Transverse colon (tissue), 4 donors: Measurements from ENCODE around the gene SLC26A9. TPM values are rescaled to one million over a fixed set of nuclear protein-coding genes. Genes with fewer than 3 reads are reported as not detected.
"Not testable (repeated sequence)": the region's sequence is repeated elsewhere in the genome, so short reads cannot be mapped to it uniquely, and the experiment has no call there.

Experiments used
- DNase-seq: peaks from one replicate; pipeline ENCODE4 v3.0.0-alpha.2; 2019
- H3K27ac ChIP-seq, 4 donors: fragments of 200-600 bp; sonication (generic); 2 replicates each; pipeline ENCODE4 v1.5.1; 2016 to 2018; ENCODE audit warnings: inconsistent platforms in 4 of 4
- H3K27me3 ChIP-seq: fragments of 200-600 bp; sonication (generic); 2 replicates; pipeline ENCODE4 v1.5.1; 2017; ENCODE audit warnings: inconsistent platforms
- H3K36me3 ChIP-seq, 4 donors: fragments of 200-600 bp; sonication (generic); 2 replicates each; pipeline ENCODE4 v1.5.1; 2017 to 2019; ENCODE audit warnings: inconsistent platforms in 4 of 4
- H3K4me1 ChIP-seq, 4 donors: fragments of 200-600 bp; sonication (generic); 2 replicates each; pipeline ENCODE4 v1.5.1; 2017 to 2020; ENCODE audit warnings: inconsistent platforms in 4 of 4
- H3K4me3 ChIP-seq, 4 donors: fragments of 200-600 bp; sonication (generic); 1 replicate in 1 of 4; 2 replicates in 3 of 4; pipeline versions ENCODE4 v1.5.1 to v1.6.1; 2017 to 2019; ENCODE audit warnings: inconsistent platforms in 4 of 4
- H3K9me3 ChIP-seq, 2 donors: fragments of 200-600 bp; sonication (generic); 2 replicates each; pipeline ENCODE4 v1.5.1; 2017 to 2019; ENCODE audit warnings: inconsistent platforms in 2 of 2
- CTCF ChIP-seq, 5 experiments: fragments of 200-600 bp in 3 of 5; fragments of 450-650 bp in 2 of 5; sonication (generic) in 3 of 5; IDR thresholded peaks; 1 replicate in 2 of 5; 2 replicates in 3 of 5; pipeline ENCODE4 v1.5.1; 2016 to 2017; ENCODE audit warnings: antibody characterized with exemption in 5 of 5, inconsistent platforms in 3 of 5, mild to moderate bottlenecking in 2 of 5, moderate library complexity in 1 of 5
- EP300 ChIP-seq: sonication (generic); formaldehyde crosslinking; IDR thresholded peaks from one replicate; pipeline ENCODE4 v1.6.1; 2017; ENCODE audit warnings: antibody characterized with exemption, low read depth
- POLR2A ChIP-seq: fragments of 450-650 bp; IDR thresholded peaks from one replicate; pipeline ENCODE4 v1.6.1; 2016; ENCODE audit warnings: antibody characterized with exemption, mild to moderate bottlenecking, moderate library complexity
- POLR2AphosphoS5 ChIP-seq, 3 donors: sonication (generic); formaldehyde crosslinking; IDR thresholded peaks; one replicate each; pipeline ENCODE4 v1.6.1; 2016; ENCODE audit warnings: antibody characterized with exemption in 3 of 3
- whole genome bisulfite sequencing, 2 donors: methylation state at CpG; one replicate each; pipeline ENCODE4 v1.1.5; 2018; ENCODE audit warnings: low coverage in 1 of 2; 5-methylcytosine and 5-hydroxymethylcytosine counted together
- in situ Hi-C, 4 donors: fragments of 200-750 bp; cut with MboI; loops; one replicate each; pipeline versions ENCODE4 v1.15.0 to v1.15.1; 2017; ENCODE audit warnings: low sequenced_read_pairs in 3 of 4, low pct_ligation_motif_present in 1 of 4, low pct_unique_long_range_greater_than_20kb in 1 of 4
- intact Hi-C: fragments of 100-400 bp; cut with DNase I; formaldehyde crosslinking; loops from one replicate; pipeline ENCODE4 v1.15.1; 2023; ENCODE audit warnings: low total_unique reads
- total RNA-seq, 4 donors: library from RNA; depleted of rRNA; stranded (reverse); fragments of >200 nt; gene quantifications; one replicate each; pipeline ENCODE4 v1.1.0, GENCODE V29; 2016

SLC26A9 gene
- total RNA-seq, 4 donors from 2014 or later = not detected

GRCh38 chr1:205883792-205884191 lies 59.5 kb downstream of the SLC26A9 start:
- Histone ChIP-seq H3K36me3 (no peaks in the 10 kb centered on the region), H3K27me3 (no peaks in the 10 kb centered on the region), H3K4me3 (no peak overlapping the region), H3K9me3 (no peaks in the 10 kb centered on the region), H3K4me1 (no peaks in the 10 kb centered on the region), H3K27ac (no peak overlapping the region)
- in situ Hi-C loops (no loop called here), intact Hi-C loops (no loop called here)
- DNase-seq = no peak
- no peak for TF ChIP-seq CTCF (IDR thresholded peaks at IDR 0.05)
- TF ChIP-seq EP300 = no peak
- TF ChIP-seq POLR2AphosphoS5 (IDR thresholded peaks at IDR 0.05) = no peak
- TF ChIP-seq POLR2A = no peak

GRCh38 chr1:205880923-205881322 lies 62.3 kb downstream of the SLC26A9 start:
- no peaks in the 10 kb centered on the region for H3K4me1 ChIP-seq
- peaks cover 6% of the 10 kb centered on the region for H3K27me3 ChIP-seq
- no peak for TF ChIP-seq POLR2AphosphoS5 (IDR thresholded peaks at IDR 0.05)
- no peak for TF ChIP-seq EP300
- no peak for TF ChIP-seq POLR2A
- TF ChIP-seq CTCF (IDR thresholded peaks at IDR 0.05) = no peak
- in situ Hi-C loops = no loop called here
- no peak for DNase-seq
- no peaks in the 10 kb centered on the region for H3K36me3 ChIP-seq
- no peak overlapping the region for H3K4me3 ChIP-seq
- H3K9me3 ChIP-seq = no peaks in the 10 kb centered on the region
- intact Hi-C loops = no loop called here
- H3K27ac ChIP-seq = no peak overlapping the region

- TF ChIP-seq EP300 = no peak
- no peak for TF ChIP-seq POLR2AphosphoS5 (IDR thresholded peaks at IDR 0.05)
- TF ChIP-seq CTCF (IDR thresholded peaks at IDR 0.05) = no peak
- no peak for TF ChIP-seq POLR2A
- Histone ChIP-seq H3K36me3 (no peaks in the 10 kb centered on the region), H3K9me3 (no peaks in the 10 kb centered on the region), H3K4me1 (no peaks in the 10 kb centered on the region), H3K27ac (no peak overlapping the region), H3K27me3 (peaks cover 6% of the 10 kb centered on the region), H3K4me3 (no peak overlapping the region)
- intact Hi-C loops (no loop called here), in situ Hi-C loops (no loop called here)
- 94 to 100% methylated on average over 1 of the region's 1 CpG for WGBS, 2 donors
- DNase-seq = no peak
Measured at GRCh38 chr1:205879974-205880373, 63.3 kb downstream of the SLC26A9 start.

- no peak for DNase-seq
- in situ Hi-C loops = no loop called here
Measured at GRCh38 chr1:205878026-205878425, 65.2 kb downstream of the SLC26A9 start.

GRCh38 chr1:205873148-205873547 lies 70.1 kb downstream of the SLC26A9 start:
- DNase-seq, H3K4me1 ChIP-seq, H3K36me3 ChIP-seq, in situ Hi-C loops, intact Hi-C loops, H3K9me3 ChIP-seq, H3K4me3 ChIP-seq, H3K27ac ChIP-seq, H3K27me3 ChIP-seq: not testable (repeated sequence)

More at GRCh38 chr1:205878026-205878425, 65.2 kb downstream of the SLC26A9 start:
- H3K4me1 ChIP-seq = no peaks in the 10 kb centered on the region
- H3K4me3 ChIP-seq = no peak overlapping the region
- H3K27me3 ChIP-seq = peaks cover 6% of the 10 kb centered on the region
- intact Hi-C loops = no loop called here
- no peaks in the 10 kb centered on the region for H3K36me3 ChIP-seq
- TF ChIP-seq EP300 (no peak), POLR2AphosphoS5 (IDR thresholded peaks at IDR 0.05) (no peak), CTCF (IDR thresholded peaks at IDR 0.05) (no peak), POLR2A (no peak)
- no peaks in the 10 kb centered on the region for H3K9me3 ChIP-seq
- no peak overlapping the region for H3K27ac ChIP-seq
